HepG2 (cell line): ENCODE results near the gene B4GALT2. TPM values are rescaled to one million over a fixed set of nuclear protein-coding genes. Genes with fewer than 3 reads are reported as not detected.

Experiments
- BORCS8-MEF2B ChIP-seq: sonication (generic); formaldehyde crosslinking; IDR thresholded peaks from 2 replicates; pipeline ENCODE4 v1.8.0; 2022; ENCODE audit warnings: mild to moderate bottlenecking, missing genetic modification reagents
- FOXA1 ChIP-seq, 2 experiments: fragments of 450-650 bp in 1 of 2; sonication (generic) in 1 of 2; formaldehyde crosslinking in 1 of 2; IDR thresholded peaks; 2 replicates each; pipeline versions ENCODE4 v1.4.0 to v1.6.1; 2016 to 2020; ENCODE audit warnings: missing genetic modification reagents in 1 of 2
- FOXK1 ChIP-seq: sonication (generic); formaldehyde crosslinking; IDR thresholded peaks from 2 replicates; pipeline ENCODE4 v1.4.0; 2020; ENCODE audit warnings: low read depth, missing genetic modification reagents, borderline replicate concordance
- HHEX ChIP-seq: IDR thresholded peaks from 2 replicates; pipeline ENCODE4 v1.6.1; 2016; ENCODE audit warnings: control low read depth
- HOXA3 ChIP-seq: sonication (generic); formaldehyde crosslinking; IDR thresholded peaks from 2 replicates; pipeline ENCODE4 v1.5.0; 2020; ENCODE audit warnings: missing genetic modification reagents
- KAT8 ChIP-seq: IDR thresholded peaks from 2 replicates; pipeline ENCODE4 v1.6.1; 2016; ENCODE audit warnings: missing genetic modification reagents, missing compliant biosample characterization
- MZF1 ChIP-seq: sonication (generic); formaldehyde crosslinking; IDR thresholded peaks from 2 replicates; pipeline ENCODE4 v1.8.1; 2023; ENCODE audit warnings: mild to moderate bottlenecking, missing genetic modification reagents, borderline replicate concordance
- NFIB ChIP-seq: sonication (generic); formaldehyde crosslinking; IDR thresholded peaks from 2 replicates; pipeline ENCODE4 v1.9.0; 2021; ENCODE audit warnings: missing genetic modification reagents, mild to moderate bottlenecking, borderline replicate concordance
- PITX1 ChIP-seq: sonication (generic); formaldehyde crosslinking; IDR thresholded peaks from 2 replicates; pipeline ENCODE4 v1.5.1; 2020; ENCODE audit warnings: mild to moderate bottlenecking, missing genetic modification reagents
- RAD21 ChIP-seq: fragments of 450-650 bp; formaldehyde crosslinking; IDR thresholded peaks from 2 replicates; pipeline ENCODE4 v1.5.0; 2020; ENCODE audit warnings: mild to moderate bottlenecking
- SAP130 ChIP-seq: IDR thresholded peaks from 2 replicates; pipeline ENCODE4 v1.6.1; 2016; ENCODE audit warnings: low read depth
- SOX6 ChIP-seq, 2 experiments: fragments of 450-650 bp in 1 of 2; sonication (generic) in 1 of 2; formaldehyde crosslinking in 1 of 2; IDR thresholded peaks; 2 replicates each; pipeline versions ENCODE4 v1.4.0 to v1.6.1; 2017 to 2020; ENCODE audit warnings: antibody characterized with exemption in 1 of 2, mild to moderate bottlenecking in 1 of 2, missing genetic modification reagents in 1 of 2
- TFDP1 ChIP-seq: IDR thresholded peaks from 2 replicates; pipeline ENCODE4 v1.6.1; 2016; ENCODE audit warnings: missing compliant biosample characterization, missing genetic modification reagents, borderline replicate concordance
- ZFP37 ChIP-seq: sonication (generic); formaldehyde crosslinking; IDR thresholded peaks from 2 replicates; pipeline ENCODE4 v1.4.0; 2020; ENCODE audit warnings: missing genetic modification reagents, borderline replicate concordance
- ZFY ChIP-seq: sonication (generic); formaldehyde crosslinking; IDR thresholded peaks from 2 replicates; pipeline ENCODE4 v1.4.0; 2020; ENCODE audit warnings: missing genetic modification reagents
- ZIK1 ChIP-seq: sonication (generic); formaldehyde crosslinking; IDR thresholded peaks from 2 replicates; pipeline ENCODE4 v1.5.0; 2020; ENCODE audit warnings: mild to moderate bottlenecking, low read depth, missing genetic modification reagents, borderline replicate concordance
- ZNF607 ChIP-seq: sonication (generic); formaldehyde crosslinking; IDR thresholded peaks from 2 replicates; pipeline ENCODE4 v1.5.1; 2020; ENCODE audit warnings: missing genetic modification reagents, mild to moderate bottlenecking, borderline replicate concordance
- ZNF782 ChIP-seq: sonication (generic); formaldehyde crosslinking; IDR thresholded peaks from 2 replicates; pipeline ENCODE4 v1.4.0; 2020; ENCODE audit warnings: missing genetic modification reagents, mild to moderate bottlenecking, borderline replicate concordance
- polyA plus RNA-seq, 8 experiments: library from polyadenylated mRNA; depleted of rRNA in 3 of 8; stranded (reverse) in 7 of 8; unstranded in 1 of 8; fragments of >200 nt; fragmentation: Illumina TruSeq in 4 of 8; extraction: Trizol in 4 of 8; gene quantifications; 2 replicates each; pipeline versions ENCODE4 v1.2.1 to v1.2.3, GENCODE V29; 2011 to 2016; ENCODE audit warnings: low read depth in 4 of 8, missing spikeins in 1 of 8, mixed read lengths in 1 of 8; ENCODE audit not compliant: insufficient read depth in 1 of 8
- total RNA-seq, 5 experiments: library from RNA; depleted of rRNA; stranded (reverse); fragments of >200 nt; fragmentation: Illumina TruSeq; extraction: Trizol; gene quantifications; 2 replicates each; pipeline ENCODE4 v1.2.3, GENCODE V29; 2016; ENCODE audit warnings: low read depth in 1 of 5
- TF ChIP-seq, protein P1 (sequence below): sonication (generic); formaldehyde crosslinking; IDR thresholded peaks from 2 replicates; pipeline ENCODE4 v1.8.1; 2023; ENCODE audit warnings: missing genetic modification reagents, inconsistent platforms, borderline replicate concordance
- TF ChIP-seq, protein P2 (sequence below): IDR thresholded peaks from 2 replicates; pipeline ENCODE4 v1.6.1; 2016; ENCODE audit warnings: mild to moderate bottlenecking, missing biosample characterization, missing genetic modification reagents
- TF ChIP-seq, protein P3 (sequence below): sonication (generic); formaldehyde crosslinking; IDR thresholded peaks from 2 replicates; pipeline ENCODE4 v1.4.0; 2020; ENCODE audit warnings: missing genetic modification reagents

B4GALT2 gene
- total and polyA plus RNA-seq, 2 of the 13 experiments (the other 11 are each of a cell fraction or from before 2014, with no cell fraction given), result 41.9 to 78.0 TPM

- TF ChIP-seq, protein P1, sequence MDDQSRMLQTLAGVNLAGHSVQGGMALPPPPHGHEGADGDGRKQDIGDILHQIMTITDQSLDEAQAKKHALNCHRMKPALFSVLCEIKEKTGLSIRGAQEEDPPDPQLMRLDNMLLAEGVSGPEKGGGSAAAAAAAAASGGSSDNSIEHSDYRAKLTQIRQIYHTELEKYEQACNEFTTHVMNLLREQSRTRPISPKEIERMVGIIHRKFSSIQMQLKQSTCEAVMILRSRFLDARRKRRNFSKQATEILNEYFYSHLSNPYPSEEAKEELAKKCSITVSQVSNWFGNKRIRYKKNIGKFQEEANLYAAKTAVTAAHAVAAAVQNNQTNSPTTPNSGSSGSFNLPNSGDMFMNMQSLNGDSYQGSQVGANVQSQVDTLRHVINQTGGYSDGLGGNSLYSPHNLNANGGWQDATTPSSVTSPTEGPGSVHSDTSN (CRISPR knock-in tag), result no peak
- peak; percentile 75 for TF ChIP-seq RAD21
- TF ChIP-seq, protein P2, sequence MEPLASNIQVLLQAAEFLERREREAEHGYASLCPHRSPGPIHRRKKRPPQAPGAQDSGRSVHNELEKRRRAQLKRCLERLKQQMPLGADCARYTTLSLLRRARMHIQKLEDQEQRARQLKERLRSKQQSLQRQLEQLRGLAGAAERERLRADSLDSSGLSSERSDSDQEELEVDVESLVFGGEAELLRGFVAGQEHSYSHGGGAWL (CRISPR knock-in tag), result 0 out of 2 replicates have a peak, but pooled peaks have one; percentile 29
- no peak for TF ChIP-seq TFDP1 (CRISPR knock-in tag)
- peak; percentile 38; the same call in 1 of the 2 replicates for TF ChIP-seq ZFY (CRISPR knock-in tag)
- no peak for TF ChIP-seq HHEX (CRISPR knock-in tag)
- peak; percentile 29; the same call in 1 of the 2 replicates for TF ChIP-seq ZIK1
- TF ChIP-seq, protein P3, sequence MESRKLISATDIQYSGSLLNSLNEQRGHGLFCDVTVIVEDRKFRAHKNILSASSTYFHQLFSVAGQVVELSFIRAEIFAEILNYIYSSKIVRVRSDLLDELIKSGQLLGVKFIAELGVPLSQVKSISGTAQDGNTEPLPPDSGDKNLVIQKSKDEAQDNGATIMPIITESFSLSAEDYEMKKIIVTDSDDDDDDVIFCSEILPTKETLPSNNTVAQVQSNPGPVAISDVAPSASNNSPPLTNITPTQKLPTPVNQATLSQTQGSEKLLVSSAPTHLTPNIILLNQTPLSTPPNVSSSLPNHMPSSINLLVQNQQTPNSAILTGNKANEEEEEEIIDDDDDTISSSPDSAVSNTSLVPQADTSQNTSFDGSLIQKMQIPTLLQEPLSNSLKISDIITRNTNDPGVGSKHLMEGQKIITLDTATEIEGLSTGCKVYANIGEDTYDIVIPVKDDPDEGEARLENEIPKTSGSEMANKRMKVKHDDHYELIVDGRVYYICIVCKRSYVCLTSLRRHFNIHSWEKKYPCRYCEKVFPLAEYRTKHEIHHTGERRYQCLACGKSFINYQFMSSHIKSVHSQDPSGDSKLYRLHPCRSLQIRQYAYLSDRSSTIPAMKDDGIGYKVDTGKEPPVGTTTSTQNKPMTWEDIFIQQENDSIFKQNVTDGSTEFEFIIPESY (CRISPR knock-in tag), result no peak
- TF ChIP-seq ZNF782 (CRISPR knock-in tag), result no peak
- 0 out of 2 replicates have a peak, but pooled peaks have one; percentile 55 for TF ChIP-seq NFIB (CRISPR knock-in tag)
- TF ChIP-seq SOX6 (IDR thresholded peaks at IDR 0.05), result no peak
- 0 out of 2 replicates have a peak, but pooled peaks have one; percentile 9 for TF ChIP-seq SOX6 (CRISPR knock-in tag; IDR thresholded peaks at IDR 0.05)
- TF ChIP-seq KAT8 (CRISPR knock-in tag), result 0 out of 2 replicates have a peak, but pooled peaks have one; percentile 2
- TF ChIP-seq ZNF607 (CRISPR knock-in tag), result 0 out of 2 replicates have a peak, but pooled peaks have one; percentile 16
- no peak for TF ChIP-seq SAP130
- no peak for TF ChIP-seq ZFP37 (CRISPR knock-in tag)
- no peak for TF ChIP-seq MZF1 (CRISPR knock-in tag)
- TF ChIP-seq PITX1 (CRISPR knock-in tag), result no peak
- 0 out of 2 replicates have a peak, but pooled peaks have one; percentile 48 for TF ChIP-seq BORCS8-MEF2B
- TF ChIP-seq FOXA1 (IDR thresholded peaks at IDR 0.05), result no peak
- TF ChIP-seq FOXA1 (CRISPR knock-in tag; IDR thresholded peaks at IDR 0.05), result 0 out of 2 replicates have a peak, but pooled peaks have one; percentile 34
- TF ChIP-seq FOXK1 (CRISPR knock-in tag), result 0 out of 2 replicates have a peak, but pooled peaks have one; percentile 20
- TF ChIP-seq HOXA3 (CRISPR knock-in tag), result 0 out of 2 replicates have a peak, but pooled peaks have one; percentile 18
Measured at GRCh38 chr1:43934101-43934985, 44.7 kb upstream of the B4GALT2 start (continued).
